HUES64 (cell line): ENCODE results near the gene FAM162A.

ENCODE experiments used
- H3K27ac ChIP-seq: 2 replicates; pipeline ENCODE4 v1.7.0; 2013; ENCODE audit warnings: low read depth, low read length, inconsistent platforms
- H3K27me3 ChIP-seq: 2 replicates; pipeline ENCODE4 v1.6.1; 2013; ENCODE audit warnings: mild to moderate bottlenecking, low read length; ENCODE audit not compliant: insufficient read depth
- H3K36me3 ChIP-seq: 2 replicates; pipeline ENCODE4 v1.6.1; 2013; ENCODE audit warnings: mild to moderate bottlenecking, low read length; ENCODE audit not compliant: insufficient read depth
- H3K4me1 ChIP-seq: 2 replicates; pipeline ENCODE4 v1.6.1; 2013; ENCODE audit warnings: mild to moderate bottlenecking, low read length, moderate library complexity; ENCODE audit not compliant: insufficient read depth
- H3K4me3 ChIP-seq: 2 replicates; pipeline ENCODE4 v1.5.1; 2013; ENCODE audit warnings: mild to moderate bottlenecking, low read length, moderate library complexity
- H3K9ac ChIP-seq: 2 replicates; pipeline ENCODE4 v1.6.1; 2013; ENCODE audit warnings: mild to moderate bottlenecking, low read depth, low read length
- H3K9me3 ChIP-seq: 2 replicates; pipeline ENCODE4 v1.6.1; 2013; ENCODE audit warnings: low read depth, low read length; ENCODE audit not compliant: insufficient read depth
- WGBS: fragments of 150-250, 120-280 bp; methylation state at CpG from one replicate; pipeline ENCODE4 v1.1.7; 2013; ENCODE audit warnings: missing lambda C conversion rate; 5-methylcytosine and 5-hydroxymethylcytosine counted together

FAM162A gene

DNA sequence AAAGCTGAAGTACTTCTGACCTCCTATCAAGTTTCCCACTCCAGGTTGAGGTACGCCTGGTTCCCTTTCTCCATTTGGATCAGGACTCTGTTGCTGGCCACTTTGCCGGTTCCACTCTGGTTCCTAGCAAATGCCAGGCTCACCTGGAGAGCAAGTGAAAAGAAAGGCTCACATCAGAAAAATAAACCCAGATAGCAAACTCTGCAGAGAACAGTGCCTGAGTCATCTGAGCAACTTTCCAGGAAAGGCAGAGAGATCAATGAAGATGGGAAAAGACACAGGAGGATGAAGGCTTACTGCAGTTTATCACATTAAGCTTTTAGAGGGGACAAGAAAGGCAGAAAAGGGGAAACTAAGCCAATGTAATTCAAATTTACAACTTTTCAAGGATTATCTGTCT lies 73.7 kb downstream of the FAM162A start:
- H3K36me3 ChIP-seq: peaks cover 95% of the 10 kb centered on the region
- no peaks in the 10 kb centered on the region for H3K4me1 ChIP-seq
- no peak overlapping the region for H3K4me3 ChIP-seq
- no peak overlapping the region for H3K9ac ChIP-seq
- no peaks in the 10 kb centered on the region for H3K27me3 ChIP-seq
- H3K27ac ChIP-seq: no peak overlapping the region
- 98% methylated on average over 2 of the region's 2 CpGs for WGBS
- H3K9me3 ChIP-seq: no peaks in the 10 kb centered on the region

DNA sequence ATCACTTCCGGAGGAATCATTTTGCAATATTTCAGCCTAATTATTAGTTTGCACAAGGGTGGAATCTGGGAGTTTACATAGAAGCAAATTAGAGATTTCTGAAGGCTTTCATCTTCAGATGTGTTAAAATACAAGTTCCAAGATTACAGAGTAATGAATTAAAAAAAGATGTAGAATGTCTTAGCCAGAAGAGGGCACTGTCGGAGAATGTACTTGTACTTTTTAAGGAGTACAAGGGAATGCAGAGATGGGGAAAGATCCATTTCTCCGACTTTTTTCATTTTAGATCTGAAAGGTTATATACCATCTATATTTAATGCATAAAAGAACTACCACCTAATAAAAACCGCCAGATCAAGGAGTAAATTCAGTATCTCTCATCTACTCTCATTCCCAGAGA lies 75.0 kb downstream of the FAM162A start:
- Histone ChIP-seq H3K9ac (no peak overlapping the region), H3K9me3 (no peaks in the 10 kb centered on the region), H3K27ac (no peak overlapping the region), H3K4me3 (no peak overlapping the region), H3K27me3 (no peaks in the 10 kb centered on the region), H3K4me1 (no peaks in the 10 kb centered on the region), H3K36me3 (peaks cover 93% of the 10 kb centered on the region)
- 85% methylated on average over 3 of the region's 4 CpGs for WGBS

DNA sequence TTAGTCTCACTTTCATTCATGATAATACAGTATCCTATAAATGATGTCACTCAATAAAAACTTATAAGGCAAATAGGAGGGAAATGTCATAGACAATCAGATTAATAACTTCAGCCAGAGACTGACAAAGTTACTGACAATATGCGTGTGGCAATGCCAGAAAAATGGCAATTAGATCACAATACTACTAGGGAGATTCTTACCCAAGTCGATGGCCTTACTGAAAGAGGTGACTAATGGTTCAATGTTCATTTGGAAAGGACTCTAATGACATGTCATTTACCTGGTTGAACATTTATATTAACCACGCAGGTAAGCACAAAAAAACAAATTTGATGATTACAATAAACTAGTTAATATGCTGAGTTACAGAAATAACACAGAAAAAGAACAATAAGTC lies 77.8 kb downstream of the FAM162A start:
- Histone ChIP-seq H3K36me3 (peaks cover 94% of the 10 kb centered on the region), H3K27ac (no peak overlapping the region), H3K9ac (no peak overlapping the region), H3K4me1 (no peaks in the 10 kb centered on the region), H3K9me3 (no peaks in the 10 kb centered on the region), H3K4me3 (no peak overlapping the region), H3K27me3 (no peaks in the 10 kb centered on the region)
- WGBS: 84% methylated on average over 2 of the region's 3 CpGs
